Stromal cell of bone marrow (primary cell): ENCODE results near the gene AJM1.
"Not testable (repeated sequence)": the region's sequence is repeated elsewhere in the genome, so short reads cannot be mapped to it uniquely, and the experiment has no call there.

Experiments
- DNase-seq: peaks from one replicate; pipeline ENCODE4 v3.0.0-alpha.2; 2012; ENCODE audit warnings: low read depth

Gene AJM1

GRCh38 chr9:136831720-136832104 lies 10.6 kb upstream of the AJM1 start:
- DNase-seq = no peak

GRCh38 chr9:136832581-136832980 lies 9.7 kb upstream of the AJM1 start:
- DNase-seq = no peak

- DNase-seq = not testable (repeated sequence)
These were observed 8.8 kb upstream of the AJM1 start for GRCh38 chr9:136833381-136834048.

- no peak for DNase-seq
These were observed 6.9 kb upstream of the AJM1 start for GRCh38 chr9:136835162-136835931.

- no peak for DNase-seq
These were observed 6.1 kb upstream of the AJM1 start for GRCh38 chr9:136835932-136836904.

GRCh38 chr9:136837146-136837855 lies 5.0 kb upstream of the AJM1 start:
- no peak for DNase-seq

GRCh38 chr9:136837856-136838277 lies 4.4 kb upstream of the AJM1 start:
- not testable (repeated sequence) for DNase-seq

GRCh38 chr9:136838314-136839228 lies 3.7 kb upstream of the AJM1 start:
- DNase-seq = no peak

- DNase-seq = no peak
These were observed 2.8 kb upstream of the AJM1 start for GRCh38 chr9:136839229-136840139.

GRCh38 chr9:136840140-136840876 lies 2.0 kb upstream of the AJM1 start:
- DNase-seq = no peak

- DNase-seq = no peak
These were observed 1.2 kb upstream of the AJM1 start for GRCh38 chr9:136840877-136841645.

GRCh38 chr9:136841646-136842379 lies 465 bp upstream of the AJM1 start:
- DNase-seq = not testable (repeated sequence)

GRCh38 chr9:136843159-136843800 lies 1.0 kb downstream of the AJM1 start:
- DNase-seq = not testable (repeated sequence)

GRCh38 chr9:136843801-136844740 lies 1.8 kb downstream of the AJM1 start:
- not testable (repeated sequence) for DNase-seq

- no peak for DNase-seq
These were observed 2.6 kb downstream of the AJM1 start for GRCh38 chr9:136844761-136845464.
